Neural crest cell (in vitro differentiated cells): ENCODE data around the gene CRTC2. TPM values are rescaled to one million over a fixed set of nuclear protein-coding genes. Genes with fewer than 3 reads are reported as not detected.
"Not testable (repeated sequence)": the region's sequence is repeated elsewhere in the genome, so short reads cannot be mapped to it uniquely, and the experiment has no call there.

Experiments used
- DNase-seq: peaks from one replicate; pipeline ENCODE4 v3.0.0; 2021; ENCODE audit warnings: low read depth, mixed read lengths, low spot score
- H3K27ac Mint-ChIP-seq: one replicate; pipeline ENCODE4 v1.8.0; 2021; ENCODE audit warnings: mild to moderate bottlenecking, mixed read lengths; ENCODE audit not compliant: unreplicated experiment
- H3K27me3 Mint-ChIP-seq: 2 replicates; pipeline ENCODE4 v1.8.0; 2021; ENCODE audit warnings: low read depth, mild to moderate bottlenecking, mixed read lengths
- H3K36me3 Mint-ChIP-seq: 2 replicates; pipeline ENCODE4 v1.8.0; 2021; ENCODE audit warnings: low read depth, mild to moderate bottlenecking, mixed read lengths
- H3K4me1 Mint-ChIP-seq: 2 replicates; pipeline ENCODE4 v1.8.0; 2021; ENCODE audit warnings: mixed read lengths
- H3K4me3 Mint-ChIP-seq: one replicate; pipeline ENCODE4 v1.8.0; 2021; ENCODE audit warnings: mild to moderate bottlenecking, mixed read lengths
- H3K9me3 Mint-ChIP-seq: 2 replicates; pipeline ENCODE4 v1.8.0; 2021; ENCODE audit warnings: mixed read lengths
- CTCF ChIP-seq: fragments of 200-600 bp; sonication (generic); conservative IDR thresholded peaks from 2 replicates; pipeline ENCODE4 v1.5.0; 2021; ENCODE audit warnings: antibody characterized with exemption, mild to moderate bottlenecking
- total RNA-seq: library from RNA; stranded (reverse); gene quantifications from 2 replicates; pipeline ENCODE4 v1.2.1, GENCODE V29; 2021

Gene CRTC2
- total RNA-seq, 1 donor from 2014 or later: 34.7 TPM

GRCh38 chr1:153921803-153922075, 36.7 kb downstream of the CRTC2 start:
- TF ChIP-seq CTCF: no peak
- H3K36me3 Mint-ChIP-seq: no peaks in the 10 kb centered on the region
- no peak for DNase-seq
- peaks cover 35% of the 10 kb centered on the region for H3K4me1 Mint-ChIP-seq
- H3K27ac Mint-ChIP-seq: peak overlapping the region; percentile 82
- peaks cover 2% of the 10 kb centered on the region for H3K27me3 Mint-ChIP-seq
- H3K4me3 Mint-ChIP-seq: peak overlapping the region; percentile 91
- no peaks in the 10 kb centered on the region for H3K9me3 Mint-ChIP-seq

DNA sequence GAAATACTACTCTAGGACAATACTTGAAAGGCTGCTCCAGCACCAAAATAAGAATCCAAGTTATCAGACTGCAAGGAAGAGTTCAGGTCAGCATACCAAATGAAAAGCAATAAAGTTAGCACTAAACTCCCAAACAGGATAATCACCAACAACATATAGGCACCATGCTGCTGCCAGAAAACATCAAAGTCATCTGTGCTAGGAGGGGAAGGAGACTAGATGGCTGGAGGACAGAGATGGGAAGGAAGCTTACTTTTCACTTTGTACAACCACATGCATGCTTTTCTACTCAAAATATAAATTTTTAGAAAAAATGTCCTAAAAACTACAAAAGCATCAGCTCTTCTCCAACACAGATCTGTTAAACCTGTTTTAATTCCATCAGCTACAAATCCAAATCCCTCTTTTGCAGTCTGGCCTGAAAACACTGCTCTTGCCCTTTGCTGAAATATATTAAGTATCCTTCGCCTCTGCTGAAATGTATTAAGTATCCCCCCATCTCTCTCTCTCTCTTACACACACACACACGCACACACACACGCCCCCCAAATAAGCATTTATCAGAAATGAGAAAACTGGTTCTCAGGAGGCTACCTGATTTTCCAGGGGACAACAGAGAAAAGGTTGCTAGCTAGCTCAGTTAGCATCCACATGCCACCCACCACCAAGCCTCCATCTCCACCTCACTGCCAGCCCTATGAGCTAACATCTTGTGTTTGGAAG, 37.2 kb downstream of the CRTC2 start:
- peak overlapping the region; percentile 82 for H3K27ac Mint-ChIP-seq
- no peaks in the 10 kb centered on the region for H3K36me3 Mint-ChIP-seq
- peak overlapping the region; percentile 91 for H3K4me3 Mint-ChIP-seq
- no peak for DNase-seq
- peaks cover 2% of the 10 kb centered on the region for H3K27me3 Mint-ChIP-seq
- TF ChIP-seq CTCF: no peak
- H3K9me3 Mint-ChIP-seq: no peaks in the 10 kb centered on the region
- H3K4me1 Mint-ChIP-seq: peaks cover 35% of the 10 kb centered on the region

- Mint-ChIP-seq H3K4me3 (peak overlapping the region; percentile 91), H3K27me3 (peaks cover 2% of the 10 kb centered on the region), H3K9me3 (no peaks in the 10 kb centered on the region), H3K36me3 (no peaks in the 10 kb centered on the region), H3K27ac (no peak overlapping the region), H3K4me1 (peaks cover 32% of the 10 kb centered on the region)
- DNase-seq: no peak
- TF ChIP-seq CTCF: peak; percentile 27
Measured at GRCh38 chr1:153919876-153920852, 38.2 kb downstream of the CRTC2 start.

GRCh38 chr1:153916297-153916696, 42.1 kb downstream of the CRTC2 start:
- no peaks in the 10 kb centered on the region for H3K9me3 Mint-ChIP-seq
- no peaks in the 10 kb centered on the region for H3K27me3 Mint-ChIP-seq
- DNase-seq: no peak
- H3K4me3 Mint-ChIP-seq: no peak overlapping the region
- peaks cover 24% of the 10 kb centered on the region for H3K4me1 Mint-ChIP-seq
- no peaks in the 10 kb centered on the region for H3K36me3 Mint-ChIP-seq
- TF ChIP-seq CTCF: no peak
- no peak overlapping the region for H3K27ac Mint-ChIP-seq

DNA sequence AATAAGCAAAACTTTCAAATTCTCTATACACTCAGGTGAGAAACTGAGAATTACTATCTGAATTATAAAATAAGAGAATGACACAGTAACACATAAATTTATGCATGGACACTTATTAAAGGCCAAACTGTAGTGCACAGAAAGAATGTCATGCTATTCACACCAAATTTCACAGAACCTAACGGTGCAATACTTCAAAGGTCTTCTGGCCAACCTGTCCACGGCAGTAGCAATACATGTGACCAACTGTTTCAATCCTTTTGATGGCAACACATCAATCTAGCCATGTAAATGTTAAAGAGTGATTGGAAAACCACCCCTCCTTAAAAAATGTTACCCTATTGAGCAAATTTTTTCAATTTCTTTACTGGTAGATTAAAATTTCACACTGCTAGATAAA, 46.1 kb downstream of the CRTC2 start:
- Mint-ChIP-seq H3K4me1 (peaks cover 10% of the 10 kb centered on the region), H3K9me3 (no peaks in the 10 kb centered on the region), H3K27ac (no peak overlapping the region), H3K4me3 (no peak overlapping the region), H3K27me3 (no peaks in the 10 kb centered on the region), H3K36me3 (peaks cover 2% of the 10 kb centered on the region)
- TF ChIP-seq CTCF: no peak
- DNase-seq: no peak

DNA sequence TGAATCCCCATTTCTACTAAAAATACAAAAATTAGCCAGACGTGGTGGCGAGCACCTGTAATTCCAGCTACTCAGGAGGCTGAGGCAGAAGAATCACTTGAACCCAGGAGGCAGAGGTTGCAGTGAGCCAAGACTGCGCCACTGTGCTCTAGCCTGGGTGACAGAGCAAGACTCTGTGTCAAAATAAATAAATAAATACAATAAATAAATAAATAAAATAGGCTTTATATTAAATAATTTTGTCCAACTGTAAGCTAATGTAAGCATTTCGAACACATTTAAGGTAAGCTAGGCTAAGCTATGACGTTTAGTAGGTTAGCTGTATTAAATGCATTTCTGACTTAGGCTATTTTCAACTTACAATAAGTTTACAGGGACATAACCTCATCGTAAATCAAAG, 47.9 kb downstream of the CRTC2 start:
- H3K27me3 Mint-ChIP-seq, H3K4me1 Mint-ChIP-seq, H3K9me3 Mint-ChIP-seq, H3K27ac Mint-ChIP-seq, H3K4me3 Mint-ChIP-seq, DNase-seq: not testable (repeated sequence)
- H3K36me3 Mint-ChIP-seq: peaks cover 11% of the 10 kb centered on the region
